ENCODE results near the gene NSF. TPM values are rescaled to one million over a fixed set of nuclear protein-coding genes. Genes with fewer than 3 reads are reported as not detected.
"Not testable (repeated sequence)": the region's sequence is repeated elsewhere in the genome, so short reads cannot be mapped to it uniquely, and the experiment has no call there.

NSF gene
- total RNA-seq, 2 experiments from 2014 or later, result 44.2 to 50.0 TPM

DNA sequence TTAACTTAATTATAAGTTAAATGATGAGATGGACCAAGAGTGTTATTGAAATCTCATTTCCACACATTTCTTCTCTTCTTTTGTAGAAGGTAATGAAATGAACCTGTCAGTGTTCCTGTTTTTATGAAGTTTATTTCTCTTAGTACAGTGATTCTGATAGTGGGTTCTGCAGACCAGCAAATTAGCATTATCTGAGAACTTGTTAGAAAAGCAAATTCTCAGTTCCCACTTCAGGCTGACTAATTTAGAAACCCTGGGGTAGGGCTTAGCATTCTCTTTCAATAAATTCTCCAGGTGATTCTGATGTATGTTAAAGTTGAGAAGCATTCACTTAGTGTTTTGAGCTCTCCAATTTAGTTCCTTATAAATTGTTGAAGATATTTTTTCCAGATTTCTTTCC, 12.7 kb downstream of the NSF start:
- H3K4me3 Mint-ChIP-seq; H3K36me3 Mint-ChIP-seq; DNase-seq; H3K27me3 Mint-ChIP-seq; H3K9me3 Mint-ChIP-seq (ENCODE audit: low read depth); CTCF ChIA-PET; H3K27ac Mint-ChIP-seq; H3K4me1 Mint-ChIP-seq: not testable (repeated sequence)
- peak; percentile 66 for ATAC-seq

GRCh38 chr17:46611304-46611703, 20.8 kb downstream of the NSF start:
- H3K27ac Mint-ChIP-seq; H3K36me3 Mint-ChIP-seq; H3K9me3 Mint-ChIP-seq (ENCODE audit: low read depth); H3K27me3 Mint-ChIP-seq; DNase-seq; H3K4me1 Mint-ChIP-seq; CTCF ChIA-PET; H3K4me3 Mint-ChIP-seq; ATAC-seq: not testable (repeated sequence)

- CTCF ChIA-PET; H3K36me3 Mint-ChIP-seq; H3K27me3 Mint-ChIP-seq; H3K9me3 Mint-ChIP-seq (ENCODE audit: low read depth); ATAC-seq; DNase-seq; H3K4me3 Mint-ChIP-seq; H3K4me1 Mint-ChIP-seq; H3K27ac Mint-ChIP-seq: not testable (repeated sequence)
Measured at GRCh38 chr17:46613876-46614275, 23.4 kb downstream of the NSF start.

DNA sequence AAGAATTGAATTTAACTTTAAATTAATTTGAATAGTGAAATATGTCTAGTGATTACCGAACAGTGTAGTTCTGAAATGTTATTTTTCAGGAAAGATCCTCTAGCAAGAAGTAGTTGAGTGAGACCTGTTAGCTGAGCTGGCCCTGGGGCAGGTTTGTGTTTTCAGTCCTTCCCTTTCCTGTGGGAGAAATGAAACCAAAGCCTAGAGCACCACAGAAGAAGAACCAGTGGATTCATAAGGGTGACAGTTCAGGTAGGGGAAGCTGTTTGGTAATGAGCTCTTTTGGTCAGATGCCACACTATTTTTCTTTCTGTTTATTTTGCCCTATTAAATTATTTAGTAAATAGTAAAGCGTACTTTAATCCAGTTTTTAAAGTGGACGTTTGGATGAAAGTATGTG, 26.7 kb downstream of the NSF start:
- CTCF ChIA-PET; ATAC-seq; H3K36me3 Mint-ChIP-seq; H3K27me3 Mint-ChIP-seq; H3K4me3 Mint-ChIP-seq; H3K4me1 Mint-ChIP-seq; H3K27ac Mint-ChIP-seq; DNase-seq; H3K9me3 Mint-ChIP-seq (ENCODE audit: low read depth): not testable (repeated sequence)

DNA sequence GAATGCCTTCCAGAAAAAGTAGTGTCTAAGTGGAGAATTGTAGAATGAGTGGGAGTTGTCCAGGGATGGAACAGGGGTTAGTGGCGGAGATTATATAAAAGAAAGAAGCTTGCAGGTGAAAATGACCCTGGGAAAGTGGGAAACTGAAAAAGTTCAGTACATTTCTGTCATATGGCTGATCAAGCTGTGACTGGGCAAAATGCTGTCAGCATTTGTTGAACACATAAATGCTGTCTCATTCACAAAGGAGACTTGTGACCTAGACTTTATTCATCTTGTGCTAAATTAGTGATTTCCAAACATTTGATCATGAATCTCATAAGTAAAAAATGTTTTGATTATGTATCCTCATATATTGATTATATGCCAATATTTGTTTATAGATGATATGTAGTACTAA, 28.5 kb downstream of the NSF start:
- H3K27me3 Mint-ChIP-seq; DNase-seq; ATAC-seq; H3K4me3 Mint-ChIP-seq; H3K9me3 Mint-ChIP-seq (ENCODE audit: low read depth); H3K27ac Mint-ChIP-seq; H3K4me1 Mint-ChIP-seq; CTCF ChIA-PET; H3K36me3 Mint-ChIP-seq: not testable (repeated sequence)

DNA sequence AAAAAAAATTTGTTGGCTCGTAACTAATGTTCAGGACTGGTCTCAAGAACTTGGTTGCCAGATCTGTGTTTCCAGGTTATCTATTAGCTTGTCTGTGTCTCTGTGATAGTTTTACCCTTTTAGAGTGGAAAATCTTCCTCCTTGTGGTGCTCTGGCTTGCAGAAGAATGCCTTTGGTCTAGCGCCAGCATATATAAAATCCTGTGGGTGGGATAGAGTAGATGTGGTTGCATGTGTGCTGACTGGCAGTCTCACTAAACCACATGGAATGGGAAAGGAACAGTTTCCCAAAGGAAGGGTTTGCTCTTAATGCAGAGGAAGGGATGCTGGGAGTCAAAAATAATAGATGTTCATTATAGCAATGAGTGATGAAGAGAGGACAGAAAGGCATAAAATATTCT, 33.3 kb downstream of the NSF start:
- ATAC-seq; CTCF ChIA-PET; H3K27ac Mint-ChIP-seq; DNase-seq; H3K27me3 Mint-ChIP-seq; H3K4me3 Mint-ChIP-seq; H3K4me1 Mint-ChIP-seq; H3K36me3 Mint-ChIP-seq; H3K9me3 Mint-ChIP-seq (ENCODE audit: low read depth): not testable (repeated sequence)

GRCh38 chr17:46624726-46625125, 34.3 kb downstream of the NSF start:
- DNase-seq; H3K9me3 Mint-ChIP-seq (ENCODE audit: low read depth); H3K27me3 Mint-ChIP-seq; ATAC-seq; H3K4me3 Mint-ChIP-seq; H3K27ac Mint-ChIP-seq; H3K4me1 Mint-ChIP-seq; H3K36me3 Mint-ChIP-seq; CTCF ChIA-PET: not testable (repeated sequence)

GRCh38 chr17:46627452-46627851, 37.0 kb downstream of the NSF start:
- H3K27ac Mint-ChIP-seq; H3K4me3 Mint-ChIP-seq; CTCF ChIA-PET; H3K9me3 Mint-ChIP-seq (ENCODE audit: low read depth); DNase-seq; H3K4me1 Mint-ChIP-seq; ATAC-seq; H3K36me3 Mint-ChIP-seq; H3K27me3 Mint-ChIP-seq: not testable (repeated sequence)

DNA sequence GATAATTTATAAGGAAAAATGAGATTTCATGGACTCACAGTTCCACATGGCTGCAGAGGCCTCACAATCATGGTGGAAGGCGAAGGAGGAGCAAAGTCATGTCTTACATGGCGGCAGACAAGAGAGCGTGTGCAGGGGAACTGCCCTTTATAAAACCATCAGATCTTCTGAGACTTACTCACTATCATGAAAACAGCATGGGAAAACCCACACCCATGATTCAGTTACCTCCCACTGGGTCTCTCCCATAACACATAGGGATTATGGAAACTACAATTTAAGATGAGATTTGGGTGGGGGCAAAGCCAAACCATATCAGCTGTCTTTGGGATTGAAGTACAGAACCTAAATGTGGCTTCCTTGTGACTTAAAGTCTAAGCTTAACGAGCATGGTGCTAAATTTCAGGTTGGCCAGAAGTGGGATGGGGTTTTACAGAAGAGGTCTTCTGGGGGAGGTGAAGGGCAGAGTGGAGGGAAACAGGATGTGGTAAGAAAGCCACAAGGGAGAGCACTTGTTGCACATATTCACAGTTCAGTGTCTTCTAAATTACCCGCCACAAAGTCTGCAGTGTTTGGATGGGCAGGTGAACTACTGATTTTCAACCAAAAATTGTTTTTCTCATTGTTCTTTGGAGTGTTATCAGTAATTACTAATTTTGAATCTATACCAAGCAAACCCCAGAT, 38.4 kb downstream of the NSF start:
- H3K4me1 Mint-ChIP-seq; CTCF ChIA-PET; H3K36me3 Mint-ChIP-seq; DNase-seq; H3K27me3 Mint-ChIP-seq; H3K9me3 Mint-ChIP-seq (ENCODE audit: low read depth); H3K27ac Mint-ChIP-seq; H3K4me3 Mint-ChIP-seq: not testable (repeated sequence)
- ATAC-seq, result peak; percentile 93

DNA sequence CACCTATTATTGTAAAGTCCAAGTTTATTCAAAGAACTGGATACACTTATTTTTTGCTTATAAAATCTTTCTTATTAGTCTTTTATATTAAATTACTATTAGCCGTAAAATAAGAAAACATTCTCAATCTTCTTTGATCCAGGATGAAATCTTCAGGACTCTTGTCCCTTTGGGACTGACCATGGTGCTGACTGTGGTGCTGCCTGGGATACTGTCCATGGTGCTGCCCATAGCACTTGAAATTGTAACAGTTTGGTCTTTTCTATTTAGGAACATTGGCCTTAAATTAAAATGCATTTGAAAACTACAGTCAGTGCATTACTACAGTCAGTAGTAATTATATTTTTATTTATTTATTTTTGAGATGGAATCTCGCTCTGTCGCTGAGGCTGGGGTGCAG, 41.7 kb downstream of the NSF start:
- H3K36me3 Mint-ChIP-seq; H3K4me1 Mint-ChIP-seq; CTCF ChIA-PET; H3K27ac Mint-ChIP-seq; H3K4me3 Mint-ChIP-seq; DNase-seq; H3K9me3 Mint-ChIP-seq (ENCODE audit: low read depth); H3K27me3 Mint-ChIP-seq; ATAC-seq: not testable (repeated sequence)

- CTCF ChIA-PET; H3K4me1 Mint-ChIP-seq; H3K4me3 Mint-ChIP-seq; H3K9me3 Mint-ChIP-seq (ENCODE audit: low read depth); ATAC-seq; H3K27ac Mint-ChIP-seq; H3K27me3 Mint-ChIP-seq; DNase-seq; H3K36me3 Mint-ChIP-seq: not testable (repeated sequence)
Measured at GRCh38 chr17:46634844-46635243, 44.4 kb downstream of the NSF start.

- H3K4me1 Mint-ChIP-seq; CTCF ChIA-PET; H3K4me3 Mint-ChIP-seq; H3K27ac Mint-ChIP-seq; ATAC-seq; H3K36me3 Mint-ChIP-seq; H3K27me3 Mint-ChIP-seq; H3K9me3 Mint-ChIP-seq (ENCODE audit: low read depth); DNase-seq: not testable (repeated sequence)
Measured at GRCh38 chr17:46641861-46642656, 51.6 kb downstream of the NSF start.

DNA sequence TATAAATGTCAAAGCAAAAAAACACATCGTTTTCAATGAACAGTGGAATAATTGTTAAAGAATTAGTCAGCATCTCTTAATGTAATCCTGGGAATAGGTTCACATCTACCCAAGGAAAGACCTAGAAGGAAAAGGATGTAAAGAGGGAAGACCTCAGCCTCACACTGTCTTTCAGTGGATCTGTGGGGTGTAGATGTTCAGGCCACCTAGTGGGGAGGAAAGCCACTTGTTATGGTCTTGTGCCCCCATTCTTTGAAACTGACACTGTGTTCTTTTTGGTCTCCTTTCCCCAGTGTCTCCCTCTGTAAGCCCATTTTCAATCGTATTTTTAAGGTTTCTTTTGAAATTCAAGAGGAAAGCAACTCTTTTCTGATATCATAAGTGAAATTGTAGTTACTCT, 56.8 kb downstream of the NSF start:
- ATAC-seq; H3K27me3 Mint-ChIP-seq; H3K36me3 Mint-ChIP-seq; H3K4me1 Mint-ChIP-seq; H3K9me3 Mint-ChIP-seq (ENCODE audit: low read depth); DNase-seq; CTCF ChIA-PET; H3K4me3 Mint-ChIP-seq; H3K27ac Mint-ChIP-seq: not testable (repeated sequence)

DNA sequence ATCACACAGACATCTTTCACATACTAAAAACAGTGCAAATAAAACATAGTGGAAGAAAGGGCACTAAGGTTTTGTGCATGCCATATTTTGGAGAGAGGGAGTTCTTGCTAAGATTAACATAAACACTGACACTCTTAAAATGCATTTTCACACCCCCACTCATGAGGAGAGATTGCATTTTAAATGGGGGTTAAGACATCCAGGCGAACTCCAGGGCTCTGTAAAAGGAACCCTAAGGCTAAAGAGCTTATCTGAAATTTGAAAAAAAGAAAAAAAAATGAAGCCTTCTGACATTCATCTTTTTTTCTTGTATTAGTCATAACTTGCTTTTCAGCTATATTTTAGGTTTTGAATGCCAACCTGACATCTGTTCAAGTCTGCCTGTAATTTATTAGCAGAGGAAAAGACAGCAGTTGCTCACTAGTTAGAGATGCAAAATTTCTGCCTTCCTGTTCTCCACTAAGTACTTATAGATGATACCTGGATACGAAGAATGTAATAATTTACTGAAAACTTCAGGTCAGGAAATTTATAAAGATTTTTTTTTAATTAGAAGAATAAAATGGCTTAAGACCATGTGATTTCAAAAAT, 57.3 kb downstream of the NSF start:
- H3K9me3 Mint-ChIP-seq (ENCODE audit: low read depth); H3K27me3 Mint-ChIP-seq; H3K4me1 Mint-ChIP-seq; DNase-seq; CTCF ChIA-PET; H3K4me3 Mint-ChIP-seq; ATAC-seq; H3K27ac Mint-ChIP-seq; H3K36me3 Mint-ChIP-seq: not testable (repeated sequence)
